Non-pigmented ciliary epithelial cell (primary cell): ENCODE results near the gene CCNA2.

Experiments
- DNase-seq: peaks from one replicate; pipeline ENCODE4 v3.0.0-alpha.2; 2010; ENCODE audit warnings: low read depth

Gene CCNA2

DNA sequence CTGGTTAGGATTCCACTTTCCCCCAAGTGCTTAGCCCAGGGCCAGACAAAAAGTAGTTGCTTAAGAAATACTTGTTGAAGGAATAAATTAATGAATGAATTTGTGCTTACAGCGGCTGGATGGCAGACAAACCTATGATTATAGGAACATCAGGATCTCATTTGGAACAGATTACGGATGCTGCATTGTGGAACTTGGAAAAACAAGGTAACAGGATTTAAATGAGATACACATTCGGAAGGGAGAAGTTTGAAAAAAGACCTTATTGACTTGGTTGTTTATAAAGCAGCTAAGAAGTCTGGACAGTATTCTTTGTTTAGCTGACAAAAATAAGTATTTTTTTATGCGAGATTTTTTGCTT, 22.0 kb downstream of the CCNA2 start:
- DNase-seq, result no peak

DNA sequence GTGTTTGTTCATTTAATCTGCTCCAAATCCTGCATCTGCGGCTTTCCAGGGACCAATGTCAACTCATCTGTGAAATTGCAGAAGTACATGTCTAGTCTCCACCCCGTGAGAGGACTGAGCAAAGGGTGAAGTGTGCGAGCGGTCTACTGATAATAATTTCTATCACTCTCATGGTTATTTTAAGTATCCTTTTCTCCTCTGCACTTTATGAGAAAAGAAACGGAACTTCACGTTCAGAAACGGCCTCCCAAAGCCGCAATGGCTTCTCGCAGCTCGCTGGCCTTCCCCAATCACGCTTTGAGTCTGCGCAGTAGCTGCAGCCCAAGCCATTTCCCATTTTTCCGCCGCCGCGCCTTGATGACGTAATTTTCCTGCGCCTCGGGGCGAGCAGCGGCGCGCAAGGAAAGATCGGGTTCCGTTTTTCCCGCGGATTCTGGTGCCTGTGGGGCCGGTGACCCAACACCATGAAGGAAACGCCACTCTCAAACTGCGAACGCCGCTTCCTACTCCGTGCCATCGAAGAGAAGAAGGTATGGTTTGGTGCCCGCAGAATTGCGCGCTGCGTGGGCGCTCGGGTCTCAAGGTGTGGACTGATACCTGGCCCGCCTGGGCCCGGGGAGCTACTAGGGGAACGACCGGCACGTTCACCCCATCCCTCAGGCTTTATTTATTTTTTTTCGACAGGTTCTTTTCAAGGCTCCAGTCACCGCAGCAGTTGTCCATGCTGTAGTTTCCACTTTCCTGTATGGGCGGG, 22.5 kb downstream of the CCNA2 start, which contains the start of gene EXOSC9:
EXOSC9 (plus strand) TSS at position 363 of the 754 bp plus-strand sequence; CDS start at position 465, 102 bp downstream.
- peak; percentile 65 for DNase-seq

DNA sequence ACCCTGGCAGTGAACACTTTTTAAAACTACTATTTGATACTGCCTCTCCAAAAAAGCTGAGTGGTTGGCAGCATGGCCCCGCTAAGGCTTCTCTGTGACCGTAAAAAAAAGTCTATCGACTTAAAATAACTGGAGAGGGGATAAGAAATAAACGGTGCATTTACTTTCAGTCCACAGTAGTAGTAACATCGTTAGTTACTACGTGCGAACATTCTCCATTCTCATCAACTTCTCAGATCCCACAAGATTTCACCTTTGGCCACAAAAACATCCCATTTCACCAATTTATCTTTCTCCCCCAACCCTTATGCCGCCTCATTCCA, 23.1 kb downstream of the CCNA2 start:
- DNase-seq, result no peak

DNA sequence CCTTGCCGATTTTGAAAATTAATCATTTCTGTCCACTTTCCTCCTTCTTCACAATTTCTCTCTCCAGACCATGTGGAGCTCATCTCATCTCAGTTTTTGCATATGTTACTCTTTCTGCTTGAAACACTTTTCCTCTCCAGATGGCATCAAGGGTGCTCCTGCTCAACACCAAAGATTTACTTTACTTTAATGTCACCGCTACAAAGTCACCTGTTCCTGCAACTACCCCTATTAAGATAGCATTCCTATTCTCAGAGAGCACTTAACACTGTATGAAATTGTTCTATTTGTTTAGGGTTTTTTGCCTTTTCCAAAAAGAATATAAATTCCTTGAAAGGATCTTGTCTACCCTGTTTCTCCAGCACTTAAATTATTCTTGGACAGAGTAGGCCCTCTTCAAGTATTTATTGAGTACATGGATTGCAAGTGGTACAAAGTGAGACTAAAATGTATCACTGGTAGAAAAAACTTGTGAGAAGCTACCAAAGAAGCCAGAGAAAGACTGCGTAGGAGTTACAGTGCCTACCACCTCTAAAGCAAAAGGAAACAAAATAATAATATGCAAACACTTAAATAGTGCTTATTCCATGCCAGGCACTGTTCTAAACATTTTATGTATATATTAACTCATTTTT, 23.7 kb downstream of the CCNA2 start:
- DNase-seq, result no peak

DNA sequence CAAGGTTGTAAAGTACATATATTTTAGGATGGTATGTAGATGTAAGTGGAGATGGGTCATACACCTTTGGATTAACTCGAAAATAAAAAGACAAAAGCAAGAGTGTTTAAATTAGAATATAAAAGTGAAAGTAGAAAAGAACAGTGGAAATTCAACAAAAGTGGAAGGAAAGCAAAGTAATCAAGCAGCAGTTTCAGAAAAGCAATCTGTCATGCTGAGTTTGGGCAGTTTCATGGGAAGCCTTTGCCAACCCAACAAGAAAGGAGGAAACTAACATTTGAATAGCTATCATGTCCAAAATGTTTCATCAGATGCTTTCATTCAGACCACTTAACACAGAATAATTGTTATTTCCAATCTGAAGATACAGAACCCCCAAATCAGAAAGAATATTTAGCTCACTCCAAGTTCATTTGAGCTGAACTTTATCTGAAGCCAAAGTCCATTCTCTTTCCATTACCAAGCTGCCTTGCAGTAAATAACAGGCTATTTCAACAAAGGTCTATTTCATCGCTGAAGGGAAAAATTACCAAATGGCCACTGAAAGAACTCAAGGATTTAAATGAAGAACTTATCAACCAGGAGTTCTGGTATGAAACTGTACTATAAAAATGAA, 24.4 kb downstream of the CCNA2 start:
- no peak for DNase-seq

DNA sequence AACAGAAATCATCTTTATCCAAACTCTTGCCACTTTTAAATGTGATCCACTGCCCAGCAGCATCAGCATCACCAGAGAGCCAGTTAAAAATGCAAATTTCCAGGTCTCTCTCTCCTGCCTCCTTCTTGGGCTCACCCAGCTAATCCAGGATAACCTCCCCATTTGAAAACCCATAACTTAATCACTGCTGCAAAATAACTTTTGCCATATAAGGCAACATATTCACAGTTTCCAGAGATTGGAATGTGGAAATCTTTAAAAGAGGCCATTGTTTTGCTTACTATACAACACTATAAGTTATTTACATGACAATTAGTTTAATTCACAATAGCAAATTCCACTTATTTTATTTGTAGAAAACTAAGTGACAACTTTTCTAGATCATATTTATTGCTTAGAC, 27.4 kb downstream of the CCNA2 start:
- DNase-seq, result no peak

DNA sequence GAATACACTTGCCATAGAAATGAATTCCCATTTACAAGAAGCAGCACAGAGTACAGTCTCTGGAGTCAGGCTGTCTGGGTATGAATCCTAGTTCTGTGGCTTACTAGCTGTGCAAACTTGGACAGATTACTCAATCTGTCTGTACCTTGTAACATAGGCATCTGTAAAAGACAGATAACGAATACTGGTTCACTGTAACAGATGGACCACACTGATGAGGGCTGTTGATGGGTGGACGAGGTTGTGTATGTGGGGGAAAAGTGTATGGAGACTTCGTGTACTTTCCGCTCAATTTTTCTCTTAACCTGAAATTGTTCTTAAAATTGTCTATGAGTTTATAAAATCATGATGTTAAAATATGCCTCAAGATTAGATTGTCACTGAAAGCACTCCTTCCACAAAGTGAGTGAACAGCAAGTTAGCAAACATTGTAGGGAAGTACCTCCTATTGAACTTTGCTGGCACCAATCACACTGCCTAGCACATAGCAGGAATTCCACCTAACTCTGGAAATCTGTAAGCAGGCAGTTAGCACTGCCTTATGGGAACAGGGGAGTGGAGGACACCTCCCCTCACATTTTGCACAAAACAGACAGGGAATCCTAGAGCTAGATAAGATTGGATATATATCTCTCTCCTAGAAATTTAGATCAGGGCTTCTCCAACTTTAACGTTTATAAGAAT, 29.0 kb downstream of the CCNA2 start:
- DNase-seq, result no peak

DNA sequence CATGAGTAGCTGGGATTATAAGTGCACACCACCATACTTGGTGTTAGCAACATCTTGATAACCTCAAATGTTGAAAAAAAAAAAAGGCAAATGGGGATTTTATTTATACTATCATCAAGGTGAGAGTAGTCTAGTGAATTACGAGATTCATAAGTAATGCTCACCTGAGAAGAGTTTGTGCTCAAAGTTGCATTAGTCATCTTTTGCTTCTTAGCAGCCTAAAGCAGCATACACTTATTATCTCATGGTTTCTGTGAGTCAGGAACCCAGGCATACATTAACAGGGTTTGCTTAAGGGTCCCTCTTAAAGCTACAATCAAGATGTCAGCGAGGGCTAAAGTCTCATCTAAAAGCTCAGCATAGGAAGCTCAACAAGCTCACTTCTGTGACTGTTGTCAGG, 30.7 kb downstream of the CCNA2 start:
- no peak for DNase-seq

DNA sequence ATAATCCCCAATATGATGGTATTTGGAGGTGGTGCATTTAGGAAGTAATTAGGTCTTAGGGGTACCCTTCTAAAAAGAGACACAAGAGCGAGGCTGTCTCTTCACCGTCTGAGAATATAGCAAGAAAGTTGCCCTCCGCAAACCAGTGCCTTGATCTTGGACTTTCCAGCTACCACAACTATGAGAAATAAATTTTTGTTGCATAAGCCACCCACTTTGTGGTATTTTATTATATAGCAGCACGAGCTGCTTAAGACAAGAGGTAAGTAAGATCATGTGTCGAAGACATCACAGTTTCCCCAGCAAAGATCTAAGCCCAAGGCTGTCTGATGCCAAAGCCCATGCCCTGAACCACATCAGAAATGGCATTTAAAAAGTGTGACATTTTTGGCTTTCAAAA, 32.2 kb downstream of the CCNA2 start:
- DNase-seq, result peak; percentile 63

DNA sequence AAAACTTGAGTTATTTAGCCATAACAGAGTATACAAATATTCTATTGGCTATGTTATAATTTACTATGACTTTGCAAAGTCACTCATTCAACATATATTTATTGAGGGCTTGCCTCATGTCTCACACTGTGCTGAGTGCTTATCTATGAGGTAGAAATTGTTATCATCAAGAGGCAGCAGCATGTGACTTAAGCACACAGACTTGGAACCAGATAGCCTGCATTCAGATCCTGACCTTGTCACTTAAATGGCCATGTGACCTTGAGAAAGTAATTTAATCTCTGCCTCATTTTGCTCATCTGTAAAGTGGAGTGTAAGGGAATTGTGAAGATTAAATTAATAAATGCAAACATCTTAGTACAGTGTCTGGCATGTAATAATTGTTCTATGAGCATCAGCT, 32.7 kb downstream of the CCNA2 start:
- DNase-seq, result no peak

DNA sequence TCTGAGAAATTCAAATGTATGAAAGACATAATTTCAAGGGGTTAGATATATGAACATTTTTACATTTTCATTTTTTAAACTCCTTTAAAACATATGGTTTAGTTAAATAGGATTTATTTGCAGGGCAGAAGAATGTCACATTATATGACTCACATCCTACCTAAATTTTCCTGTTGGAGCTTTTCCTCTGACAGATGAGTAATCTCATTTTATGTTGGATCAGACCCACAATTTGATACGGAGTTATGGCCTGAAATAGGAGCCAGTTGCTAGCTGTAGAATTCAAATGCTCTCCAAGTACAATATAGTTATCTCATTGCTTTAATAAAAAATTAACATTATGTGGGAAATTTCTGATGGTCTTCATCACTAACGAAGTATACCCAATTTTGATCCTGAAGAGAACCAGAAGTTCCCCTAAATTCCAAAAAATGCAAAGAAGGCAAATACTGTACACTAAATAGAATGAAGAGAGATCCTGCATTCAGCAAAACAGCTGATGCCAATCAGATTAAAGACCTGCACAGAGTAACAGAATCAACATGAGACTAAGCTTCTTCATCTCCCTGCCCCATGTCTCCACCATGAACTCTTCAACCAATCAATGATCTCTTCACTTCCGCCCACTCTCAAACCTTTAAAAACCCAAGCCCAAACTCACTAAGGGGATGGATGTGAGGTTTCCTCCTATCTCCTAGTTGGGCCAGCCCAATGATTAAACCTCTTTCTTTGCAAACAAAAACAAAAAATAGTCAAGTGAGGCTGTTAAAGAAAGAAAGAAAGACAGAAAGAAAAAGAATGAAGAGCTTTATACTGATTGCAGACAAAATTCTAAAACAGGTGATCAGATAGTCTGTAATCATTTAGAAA, 33.5 kb downstream of the CCNA2 start:
- peak; percentile 75 for DNase-seq

DNA sequence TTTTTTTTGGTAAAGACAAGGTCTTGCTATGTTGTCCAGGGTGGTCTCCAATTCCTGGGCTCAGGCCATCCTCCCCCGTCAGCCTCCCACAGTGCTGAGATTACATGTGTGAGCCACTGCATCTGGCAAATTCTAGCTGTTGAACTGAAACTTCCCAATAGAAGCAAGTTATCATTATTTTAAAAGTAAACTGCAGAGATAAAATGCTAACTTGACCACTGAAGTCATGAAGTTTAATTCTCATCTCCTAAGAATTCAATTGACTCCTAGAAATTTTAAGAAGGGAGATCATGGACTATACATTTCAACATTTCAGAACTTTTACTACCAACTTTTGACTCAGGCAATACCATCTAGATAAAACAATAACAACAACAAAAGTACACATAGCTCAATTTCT, 34.2 kb downstream of the CCNA2 start:
- DNase-seq, result no peak

DNA sequence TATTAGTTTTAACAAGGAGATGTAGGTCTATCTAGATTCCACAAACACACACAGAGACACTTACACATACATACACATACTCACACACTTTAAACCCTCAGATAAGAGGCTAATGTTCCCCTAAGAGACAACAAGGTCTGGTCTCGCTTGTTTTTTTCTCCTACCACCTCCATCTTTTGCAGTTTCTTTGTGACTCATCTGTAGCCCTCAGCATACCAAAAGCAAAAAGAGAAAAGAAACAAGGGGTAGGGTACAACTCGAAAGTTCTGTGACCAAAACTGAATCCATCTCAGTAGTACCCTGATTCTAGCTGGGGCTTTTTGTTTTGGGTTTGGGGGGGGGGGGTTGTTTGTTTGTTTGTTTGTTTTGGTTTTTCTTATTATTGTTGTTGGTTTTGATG, 34.8 kb downstream of the CCNA2 start:
- DNase-seq, result no peak

DNA sequence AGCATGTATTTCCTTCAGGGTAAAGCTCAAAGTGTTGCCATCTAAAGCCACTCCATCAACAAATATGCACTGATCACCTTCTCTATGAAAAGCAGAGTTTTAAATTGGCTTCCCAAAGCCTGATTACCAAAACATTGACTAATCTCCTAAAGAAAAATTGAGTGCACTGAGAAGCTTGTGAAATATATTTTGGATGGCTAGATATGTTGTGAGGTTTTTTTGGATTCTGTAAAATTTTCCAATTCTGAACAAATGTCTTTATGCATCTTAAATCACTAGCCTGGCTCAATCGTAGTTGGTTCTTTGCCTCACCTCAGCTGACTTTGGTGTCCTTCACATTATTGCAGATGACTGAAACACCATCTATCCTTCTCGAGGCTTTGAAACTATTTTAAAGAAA, 37.5 kb downstream of the CCNA2 start:
- no peak for DNase-seq

DNA sequence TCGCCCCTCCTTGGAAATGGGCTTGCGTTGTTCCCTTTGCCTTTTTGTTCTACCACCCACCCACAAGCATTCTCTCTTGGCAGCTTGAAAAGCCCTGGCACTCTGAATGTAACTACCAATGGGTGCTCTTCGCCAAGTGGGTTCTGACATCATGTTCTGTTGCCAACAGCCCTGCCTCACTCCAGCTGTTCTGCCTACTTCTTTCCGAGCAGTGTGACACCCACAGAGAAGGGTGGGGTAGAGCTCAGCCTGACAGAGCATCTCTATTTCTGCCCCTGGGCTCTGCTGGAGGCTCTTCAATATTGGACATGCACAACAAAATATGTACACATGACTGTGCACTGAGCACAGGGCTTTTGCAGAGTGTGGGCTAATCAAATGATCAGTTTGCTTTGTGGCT, 38.2 kb downstream of the CCNA2 start:
- DNase-seq, result no peak

DNA sequence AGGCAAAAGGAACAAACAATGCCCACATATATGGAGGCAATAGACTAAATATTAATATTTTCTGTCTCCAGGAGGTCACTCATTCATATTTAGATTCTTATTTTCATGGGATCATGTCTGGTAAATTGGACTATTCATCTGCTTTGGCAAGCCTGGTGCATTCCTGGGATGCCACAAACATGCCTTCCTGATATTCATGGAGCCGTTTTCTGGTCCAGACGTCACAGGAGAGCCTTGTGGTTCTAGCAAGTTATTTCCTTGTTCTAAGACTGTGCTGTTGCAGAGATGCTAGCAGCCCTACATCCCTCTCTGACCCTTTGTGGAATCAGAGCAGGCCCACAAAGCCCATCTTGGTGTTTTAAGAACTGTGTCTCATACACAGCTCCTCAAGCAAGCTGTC, 38.7 kb downstream of the CCNA2 start:
- DNase-seq, result peak; percentile 97

DNA sequence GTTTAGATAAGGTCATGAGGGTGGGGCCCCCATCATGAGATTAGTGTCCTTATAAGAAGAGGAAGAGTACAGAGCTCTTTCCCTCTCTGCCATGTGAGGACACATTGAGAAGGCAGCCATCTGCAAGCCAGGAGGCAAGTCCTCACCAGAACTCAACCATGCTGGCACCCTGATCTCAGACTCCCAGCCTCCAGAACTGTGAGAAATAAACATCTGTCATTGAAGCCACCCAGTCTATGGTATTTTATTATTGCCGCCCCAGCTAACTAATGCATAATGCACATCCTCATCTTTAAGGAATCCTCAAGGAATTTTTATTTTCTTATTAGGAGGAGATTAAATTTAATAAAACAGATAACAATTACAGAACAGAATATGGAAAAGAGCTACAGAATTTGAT, 39.3 kb downstream of the CCNA2 start:
- DNase-seq, result no peak

DNA sequence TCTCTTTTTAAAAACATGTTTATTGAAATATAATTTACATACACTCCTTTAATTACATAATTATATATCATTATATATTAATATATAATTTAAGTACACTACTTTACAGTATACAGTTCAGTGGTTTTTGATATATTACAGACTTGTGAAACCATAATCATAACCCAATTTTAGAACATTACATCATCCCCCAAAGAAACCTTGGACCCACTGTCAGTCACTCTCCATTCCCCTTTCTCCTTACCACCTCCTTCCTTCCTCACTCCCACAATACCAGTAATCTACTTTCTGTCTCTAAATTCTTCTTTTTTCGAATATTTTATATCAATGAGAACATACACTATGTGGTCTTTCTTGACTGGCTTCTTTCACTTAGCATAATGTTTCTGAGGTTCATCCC, 40.5 kb downstream of the CCNA2 start:
- DNase-seq, result no peak

DNA sequence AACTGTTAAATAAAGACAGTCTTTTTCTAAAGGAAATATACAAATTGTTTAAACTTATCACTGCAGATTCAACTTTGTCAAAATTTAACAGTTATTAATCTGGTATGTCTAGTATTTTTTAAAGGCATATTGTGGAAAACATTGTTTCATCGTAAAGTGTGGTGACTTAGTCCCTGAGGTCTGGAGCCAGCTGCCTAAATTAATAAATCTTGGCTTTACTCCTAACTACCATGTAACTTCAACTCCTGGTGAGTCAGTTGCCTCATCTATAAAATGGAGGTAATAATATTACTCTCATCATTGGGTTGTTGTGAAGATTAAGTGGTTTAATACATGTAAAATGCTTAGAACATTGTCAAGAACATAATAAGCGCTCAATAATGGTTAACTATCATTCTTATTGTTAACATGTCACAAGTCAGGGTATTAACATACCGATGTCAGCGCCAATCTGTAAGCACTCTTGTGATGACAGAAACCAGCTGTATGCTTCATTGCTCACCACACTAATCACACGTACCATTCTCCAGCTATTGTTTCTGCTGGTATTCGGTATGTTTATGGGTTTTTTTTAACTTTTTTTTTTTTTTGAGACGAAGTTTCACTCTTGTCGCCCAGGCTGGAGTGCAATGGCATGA, 44.6 kb downstream of the CCNA2 start:
- DNase-seq, result no peak

DNA sequence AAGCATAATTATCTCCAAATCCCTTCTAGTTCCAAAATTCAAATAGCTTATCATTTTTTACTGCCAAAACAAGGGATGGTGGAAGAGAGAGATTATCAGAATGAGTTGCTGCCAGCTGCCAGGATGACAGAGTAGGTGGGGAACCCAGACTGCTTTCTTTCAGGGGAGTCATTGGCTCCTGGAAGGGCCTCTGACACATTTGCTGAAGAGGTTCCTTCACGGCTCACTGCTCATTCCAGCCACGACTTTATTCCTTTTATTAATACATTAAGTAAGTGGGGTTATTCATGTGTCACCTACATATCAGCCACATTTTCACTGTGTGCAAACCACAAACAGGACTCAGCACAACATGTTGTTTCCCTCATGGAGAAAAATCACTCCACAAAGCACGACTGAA, 46.1 kb downstream of the CCNA2 start:
- no peak for DNase-seq

DNA sequence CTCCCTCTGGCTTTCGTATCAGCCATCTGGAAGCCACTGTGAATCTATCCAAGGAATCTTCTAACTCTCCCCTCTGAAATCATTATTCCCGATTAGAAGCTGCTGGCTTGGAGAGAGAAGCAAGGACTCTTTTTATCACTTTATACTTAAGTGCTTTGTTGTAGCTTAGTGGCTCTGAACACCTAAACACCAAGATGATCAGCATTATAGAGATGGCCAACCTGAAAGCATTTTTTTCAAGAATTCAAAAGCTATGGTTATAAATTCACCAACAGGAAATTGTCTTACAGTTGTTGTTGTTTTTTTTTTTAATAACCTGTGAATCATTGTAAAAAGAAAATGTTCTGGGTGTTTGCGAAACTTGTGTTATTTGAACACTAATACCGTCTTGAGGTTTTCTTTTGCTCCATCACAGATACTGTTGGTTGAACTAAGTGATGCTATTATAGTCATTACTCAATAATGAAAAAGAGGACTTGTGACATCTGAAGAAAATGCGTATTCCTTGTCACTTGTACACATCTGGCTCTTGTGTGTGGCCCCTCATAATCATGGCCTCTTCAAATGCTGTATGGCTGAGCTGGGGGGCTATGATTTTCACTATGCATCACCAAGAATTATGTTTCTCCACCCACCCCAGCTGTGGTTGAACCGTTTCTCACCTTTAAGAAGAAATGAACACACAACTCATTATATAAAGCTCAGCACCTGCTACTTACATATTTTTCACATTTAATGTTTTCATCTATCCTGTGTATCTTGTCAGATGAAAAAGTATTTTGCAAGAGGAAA, 46.9 kb downstream of the CCNA2 start:
- no peak for DNase-seq
